ENCODE data around the gene INKA1. TPM values are rescaled to one million over a fixed set of nuclear protein-coding genes. Genes with fewer than 3 reads are reported as not detected.

Gene INKA1
- total RNA-seq, 4 donors from 2014 or later, result 1.4 to 1.5 TPM; not detected in 2

- in situ Hi-C loops (cut with MboI; ENCODE audit: low pct_ligation_motif_present in 1 of 4, low pct_unique_long_range_greater_than_20kb in 1 of 4, low sequenced_read_pairs in 3 of 4), result no loop called here
- TF ChIP-seq POLR2A (IDR thresholded peaks at IDR 0.05) (no peak), EP300 (IDR thresholded peaks at IDR 0.05; ENCODE audit: low read depth) (no peak), POLR2AphosphoS5 (IDR thresholded peaks at IDR 0.05) (no peak), CTCF (IDR thresholded peaks at IDR 0.05) (no peak)
- Histone ChIP-seq H3K9me3 (no peaks in the 10 kb centered on the region), H3K4me1 (no peaks in the 10 kb centered on the region), H3K27me3 (no peaks in the 10 kb centered on the region), H3K27ac (no peak overlapping the region), H3K36me3 (no peaks in the 10 kb centered on the region), H3K4me3 (no peak overlapping the region)
- DNase-seq, result no peak
- intact Hi-C loops (cut with DNase I; ENCODE audit: low total_unique reads), result no loop called here
- 78% methylated on average over 3 of the region's 3 CpGs; no CpG with 5 or more reads in 1 of the 2 donors for WGBS, 2 donors (ENCODE audit: low coverage in 1 of 2)
Observed at GRCh38 chr3:49831341-49831740, 28.3 kb downstream of the INKA1 start.

GRCh38 chr3:49839193-49839809 lies 36.2 kb downstream of the INKA1 start:
- in situ Hi-C loops (cut with MboI; ENCODE audit: low pct_ligation_motif_present in 1 of 4, low pct_unique_long_range_greater_than_20kb in 1 of 4, low sequenced_read_pairs in 3 of 4) (no loop called here), intact Hi-C loops (cut with DNase I; ENCODE audit: low total_unique reads) (loop anchor here (1.0 kb wide), 1 partner anchor 37 kb away; no protein-coding TSS in a partner anchor)
- WGBS, 2 donors (ENCODE audit: low coverage in 1 of 2), result 14 to 34% methylated on average over 2 to 6 of the region's 6 CpGs
- H3K9me3 ChIP-seq, result no peaks in the 10 kb centered on the region
- no peaks in the 10 kb centered on the region for H3K27me3 ChIP-seq
- no peaks in the 10 kb centered on the region for H3K36me3 ChIP-seq
- H3K4me3 ChIP-seq, result no peak overlapping the region
- DNase-seq, result peak; percentile 83
- H3K4me1 ChIP-seq, result peaks cover 0 to 4% (median 1%) of the 10 kb centered on the region in 4 donors
- TF ChIP-seq POLR2A (IDR thresholded peaks at IDR 0.05) (no peak), EP300 (IDR thresholded peaks at IDR 0.05; ENCODE audit: low read depth) (no peak), CTCF (IDR thresholded peaks at IDR 0.05) (peak; percentile 87 to 93 (median 91)), POLR2AphosphoS5 (IDR thresholded peaks at IDR 0.05) (no peak)
- no peak overlapping the region for H3K27ac ChIP-seq

- WGBS, 2 donors (ENCODE audit: low coverage in 1 of 2), result 65% methylated on average over 2 of the region's 2 CpGs; no CpG with 5 or more reads in 1 of the 2 donors
- Histone ChIP-seq H3K27ac (no peak overlapping the region), H3K27me3 (no peaks in the 10 kb centered on the region), H3K4me3 (no peak overlapping the region), H3K9me3 (no peaks in the 10 kb centered on the region), H3K36me3 (no peaks in the 10 kb centered on the region), H3K4me1 (peaks cover 0 to 4% (median 1%) of the 10 kb centered on the region in 4 donors)
- no peak for TF ChIP-seq EP300 (IDR thresholded peaks at IDR 0.05; ENCODE audit: low read depth)
- TF ChIP-seq POLR2AphosphoS5 (IDR thresholded peaks at IDR 0.05), result no peak
- TF ChIP-seq POLR2A (IDR thresholded peaks at IDR 0.05), result no peak
- no peak for TF ChIP-seq CTCF (IDR thresholded peaks at IDR 0.05)
- in situ Hi-C loops (cut with MboI; ENCODE audit: low pct_ligation_motif_present in 1 of 4, low pct_unique_long_range_greater_than_20kb in 1 of 4, low sequenced_read_pairs in 3 of 4), result loop anchor here in 1 of 4 donors (10.0 kb wide), 1 partner anchor 136 kb away; no protein-coding TSS in a partner anchor
- no peak for DNase-seq
- intact Hi-C loops (cut with DNase I; ENCODE audit: low total_unique reads), result loop anchor here (10.0 kb wide), 1 partner anchor 136 kb away; no protein-coding TSS in a partner anchor
Observed at GRCh38 chr3:49840388-49840787, 37.3 kb downstream of the INKA1 start.

DNA sequence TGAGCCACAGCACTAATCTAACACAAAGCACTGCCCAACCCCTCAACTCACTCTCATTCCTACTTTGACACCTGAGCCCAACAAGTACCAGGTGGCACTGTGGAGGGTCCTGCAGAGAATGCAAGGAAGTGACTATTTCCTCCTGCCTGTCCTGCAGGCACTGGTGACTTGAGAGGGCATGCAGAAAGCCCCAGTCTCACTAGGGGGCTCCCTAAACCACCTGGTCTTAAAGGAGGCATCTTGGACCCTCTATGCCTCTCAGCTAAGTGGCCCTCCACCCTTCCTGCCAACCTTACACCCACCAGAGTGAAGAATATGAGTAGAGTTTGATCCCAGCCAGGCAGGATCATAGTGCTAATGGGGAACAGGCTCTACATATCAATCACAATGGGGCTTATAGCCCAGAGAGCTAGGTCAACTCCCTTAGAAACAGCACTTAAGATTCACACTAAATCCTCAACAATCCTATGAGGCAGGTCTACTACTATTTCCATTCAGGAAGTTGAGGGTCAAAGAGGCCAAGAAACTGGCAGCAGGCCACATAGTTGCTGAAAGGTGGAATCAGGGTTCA lies 38.1 kb downstream of the INKA1 start:
- peaks cover 0 to 4% (median 1%) of the 10 kb centered on the region in 4 donors for H3K4me1 ChIP-seq
- no peak for DNase-seq
- in situ Hi-C loops (cut with MboI; ENCODE audit: low pct_ligation_motif_present in 1 of 4, low pct_unique_long_range_greater_than_20kb in 1 of 4, low sequenced_read_pairs in 3 of 4), result loop anchor here in 1 of 4 donors (10.0 kb wide), 1 partner anchor 136 kb away; no protein-coding TSS in a partner anchor
- no peaks in the 10 kb centered on the region for H3K9me3 ChIP-seq
- no peaks in the 10 kb centered on the region for H3K36me3 ChIP-seq
- H3K27me3 ChIP-seq, result no peaks in the 10 kb centered on the region
- no peak overlapping the region for H3K27ac ChIP-seq
- no peak overlapping the region for H3K4me3 ChIP-seq
- intact Hi-C loops (cut with DNase I; ENCODE audit: low total_unique reads), result loop anchor here (10.0 kb wide), 1 partner anchor 136 kb away; no protein-coding TSS in a partner anchor
- no peak for TF ChIP-seq POLR2AphosphoS5 (IDR thresholded peaks at IDR 0.05)
- TF ChIP-seq POLR2A (IDR thresholded peaks at IDR 0.05), result no peak
- TF ChIP-seq EP300 (IDR thresholded peaks at IDR 0.05; ENCODE audit: low read depth), result no peak
- peak in 1 of 5 experiments; percentile 15 for TF ChIP-seq CTCF (IDR thresholded peaks at IDR 0.05)
